HFFc6 (cell line): ENCODE data around the gene G6PC3. TPM values are rescaled to one million over a fixed set of nuclear protein-coding genes. Genes with fewer than 3 reads are reported as not detected.

ENCODE experiments used
- DNase-seq: peaks from one replicate; pipeline ENCODE4 v3.0.0-alpha.2; 2018
- H3K27ac Mint-ChIP-seq: 2 replicates; pipeline ENCODE4 v1.8.0; 2020; ENCODE audit warnings: mild to moderate bottlenecking, mixed read lengths
- H3K27me3 Mint-ChIP-seq: 2 replicates; pipeline ENCODE4 v1.8.0; 2021; ENCODE audit warnings: mild to moderate bottlenecking, moderate library complexity, mixed read lengths; ENCODE audit not compliant: insufficient read depth
- H3K36me3 Mint-ChIP-seq: 2 replicates; pipeline ENCODE4 v1.8.0; 2021; ENCODE audit warnings: low read depth, mixed read lengths
- H3K4me1 Mint-ChIP-seq: 2 replicates; pipeline ENCODE4 v1.8.0; 2020; ENCODE audit warnings: low read depth, mixed read lengths
- H3K4me3 Mint-ChIP-seq: 2 replicates; pipeline ENCODE4 v1.8.0; 2020; ENCODE audit warnings: mild to moderate bottlenecking, moderate library complexity, mixed read lengths
- H3K9me3 Mint-ChIP-seq: 2 replicates; pipeline ENCODE4 v1.8.0; 2020; ENCODE audit warnings: mild to moderate bottlenecking, mixed read lengths
- total RNA-seq, 6 experiments: library from RNA; stranded (reverse); fragmentation: NEBNext Ultra II Directional; extraction: Animal tissue kit (Norgen Biotek cat#: 25700); gene quantifications; 2 replicates in 1 of 6; 3 replicates in 5 of 6; pipeline ENCODE4 v1.2.3, GENCODE V29; 2021
- TF ChIP-seq, protein P1 (sequence below): fragments of 200-600 bp; sonication (generic); IDR thresholded peaks from 2 replicates; pipeline ENCODE4 v1.5.0; 2021; ENCODE audit warnings: antibody characterized with exemption, mild to moderate bottlenecking

The G6PC3 gene
- total RNA-seq, 6 experiments from 2014 or later = 96.6 to 123 (median 113) TPM

GRCh38 chr17:44122816-44123355 is 52.4 kb downstream of the G6PC3 start:
- H3K4me3 Mint-ChIP-seq = peak overlapping the region; percentile 95
- H3K27me3 Mint-ChIP-seq = no peaks in the 10 kb centered on the region
- DNase-seq = no peak
- H3K27ac Mint-ChIP-seq = peak overlapping the region; percentile 69
- H3K36me3 Mint-ChIP-seq = no peaks in the 10 kb centered on the region
- H3K4me1 Mint-ChIP-seq = peaks cover 24% of the 10 kb centered on the region
- TF ChIP-seq, protein P1, sequence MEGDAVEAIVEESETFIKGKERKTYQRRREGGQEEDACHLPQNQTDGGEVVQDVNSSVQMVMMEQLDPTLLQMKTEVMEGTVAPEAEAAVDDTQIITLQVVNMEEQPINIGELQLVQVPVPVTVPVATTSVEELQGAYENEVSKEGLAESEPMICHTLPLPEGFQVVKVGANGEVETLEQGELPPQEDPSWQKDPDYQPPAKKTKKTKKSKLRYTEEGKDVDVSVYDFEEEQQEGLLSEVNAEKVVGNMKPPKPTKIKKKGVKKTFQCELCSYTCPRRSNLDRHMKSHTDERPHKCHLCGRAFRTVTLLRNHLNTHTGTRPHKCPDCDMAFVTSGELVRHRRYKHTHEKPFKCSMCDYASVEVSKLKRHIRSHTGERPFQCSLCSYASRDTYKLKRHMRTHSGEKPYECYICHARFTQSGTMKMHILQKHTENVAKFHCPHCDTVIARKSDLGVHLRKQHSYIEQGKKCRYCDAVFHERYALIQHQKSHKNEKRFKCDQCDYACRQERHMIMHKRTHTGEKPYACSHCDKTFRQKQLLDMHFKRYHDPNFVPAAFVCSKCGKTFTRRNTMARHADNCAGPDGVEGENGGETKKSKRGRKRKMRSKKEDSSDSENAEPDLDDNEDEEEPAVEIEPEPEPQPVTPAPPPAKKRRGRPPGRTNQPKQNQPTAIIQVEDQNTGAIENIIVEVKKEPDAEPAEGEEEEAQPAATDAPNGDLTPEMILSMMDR = no peak
- H3K9me3 Mint-ChIP-seq = no peaks in the 10 kb centered on the region

GRCh38 chr17:44123356-44124117 is 53.0 kb downstream of the G6PC3 start, which contains the start of gene HDAC5:
Gene HDAC5 (minus strand): TSS chr17:44123641. CDS start chr17:44117515, 6,126 bp downstream.
- H3K9me3 Mint-ChIP-seq = no peaks in the 10 kb centered on the region
- no peaks in the 10 kb centered on the region for H3K36me3 Mint-ChIP-seq
- peak within 1 kb of the TSS; percentile 95 for H3K4me3 Mint-ChIP-seq
- H3K27ac Mint-ChIP-seq = peak within 1 kb of the TSS; percentile 99
- TF ChIP-seq, protein P1 = peak; percentile 76
- no peaks in the 10 kb centered on the region; the same call in 1 of the 2 replicates for H3K27me3 Mint-ChIP-seq
- H3K4me1 Mint-ChIP-seq = peaks cover 24% of the 10 kb centered on the region
- peak; percentile 88 for DNase-seq

DNA sequence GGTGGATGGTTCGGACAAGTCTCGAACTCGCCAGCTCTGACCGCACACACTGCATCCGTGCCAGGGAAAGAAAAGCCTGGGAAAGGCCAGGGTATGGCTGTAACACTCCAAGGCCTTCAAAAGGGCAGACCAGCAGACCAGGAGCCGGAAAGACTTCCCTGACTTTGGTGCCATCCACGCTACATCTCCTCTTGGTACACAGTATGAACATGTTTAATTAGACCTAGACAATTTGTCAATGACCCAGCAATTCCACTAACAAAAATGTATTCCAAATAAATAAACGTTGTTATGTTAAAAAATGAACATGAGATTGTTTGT is 53.5 kb downstream of the G6PC3 start:
- TF ChIP-seq, protein P1 = peak; percentile 17; the same call in 1 of the 2 replicates
- Mint-ChIP-seq H3K27ac (peak overlapping the region; percentile 99), H3K27me3 (no peaks in the 10 kb centered on the region; the same call in 1 of the 2 replicates), H3K4me1 (peaks cover 24% of the 10 kb centered on the region), H3K4me3 (peak overlapping the region; percentile 94), H3K36me3 (no peaks in the 10 kb centered on the region), H3K9me3 (no peaks in the 10 kb centered on the region)
- DNase-seq = no peak

Other genes starting within 250 kb of the G6PC3 start
- gene MPP3, start 237.6 kb upstream of the G6PC3 start, total RNA-seq = 1 to 10 TPM; 5.5 to 6.9 (median 5.9) TPM
- not detected for gene CD300LG, start 223.6 kb upstream of the G6PC3 start, total RNA-seq
- gene MPP2, start 163.2 kb upstream of the G6PC3 start, total RNA-seq = 1 to 10 TPM in 3 of 6 experiments, under 1 TPM in 3; 0.62 to 1.3 (median 1.0) TPM
- gene PPY, start 128.3 kb upstream of the G6PC3 start, total RNA-seq = not detected
- under 1 TPM in 1 of 6 experiments, not detected in 5; 0.43 TPM for gene PYY, start 116.8 kb upstream of the G6PC3 start, total RNA-seq
- 1 to 10 TPM in 3 of 6 experiments, under 1 TPM in 3; 0.63 to 1.1 (median 0.91) TPM for gene NAGS, start 66.1 kb upstream of the G6PC3 start, total RNA-seq
- gene TMEM101, start 55.8 kb upstream of the G6PC3 start, total RNA-seq = 10 to 100 TPM; 27.8 to 32.7 (median 29.2) TPM
- 100 to 1,000 TPM in 1 of 6 experiments, 10 to 100 TPM in 5; 86.6 to 101 (median 94.5) TPM for gene LSM12, start 4.1 kb upstream of the G6PC3 start, total RNA-seq
- 10 to 100 TPM; 63.4 to 87.4 (median 78.7) TPM for gene HDAC5, start 52.9 kb downstream of the G6PC3 start, total RNA-seq
- gene HROB, start 71.2 kb downstream of the G6PC3 start, total RNA-seq = 1 to 10 TPM; 4.0 to 7.6 (median 6.7) TPM
- gene ASB16, start 100.0 kb downstream of the G6PC3 start, total RNA-seq = under 1 TPM in 3 of 6 experiments, not detected in 3; 0.18 to 0.48 (median 0.29) TPM
- gene TMUB2, start 116.2 kb downstream of the G6PC3 start, total RNA-seq = 10 to 100 TPM; 29.8 to 37.7 (median 34.0) TPM
- gene ATXN7L3, start 129.1 kb downstream of the G6PC3 start, total RNA-seq = 10 to 100 TPM; 61.1 to 72.2 (median 68.4) TPM
- gene UBTF, start 148.9 kb downstream of the G6PC3 start, total RNA-seq = 10 to 100 TPM; 58.6 to 69.1 (median 65.6) TPM
- gene SLC4A1, start 197.4 kb downstream of the G6PC3 start, total RNA-seq = not detected
- gene RUNDC3A, start 237.9 kb downstream of the G6PC3 start, total RNA-seq = under 1 TPM in 1 of 6 experiments, not detected in 5; 0.17 TPM